WTC11 (cell line): ENCODE data around the gene SLC38A6. TPM values are rescaled to one million over a fixed set of nuclear protein-coding genes. Genes with fewer than 3 reads are reported as not detected.

Experiments used
- ATAC-seq: fragments of 200-7000 bp; cut with Tn5 transposase; 2 replicates; pipeline ENCODE4 v1.10.0; 2021; ENCODE audit warnings: mild to moderate bottlenecking, moderate library complexity
- CTCF ChIA-PET: fragments of 300-600 bp; sonication (Branson Sonifier 250); formaldehyde crosslinking; loops from one replicate; lab custom pipeline; 2021; ENCODE audit warnings: antibody characterized with exemption; lab: Charles Lee
- POLR2A ChIA-PET: fragments of 350-600 bp; sonication (Branson Sonifier 250); formaldehyde crosslinking; loops from one replicate; lab custom pipeline; 2021; ENCODE audit warnings: antibody characterized with exemption; lab: Charles Lee
- DNase-seq: peaks from one replicate; pipeline ENCODE4 v3.0.0; 2021; ENCODE audit warnings: low spot score
- H3K27ac Mint-ChIP-seq: 2 replicates; pipeline ENCODE4 v1.8.0; 2021; ENCODE audit warnings: mixed read lengths
- H3K27me3 Mint-ChIP-seq: 2 replicates; pipeline ENCODE4 v1.8.0; 2021; ENCODE audit warnings: low read depth, mild to moderate bottlenecking, moderate library complexity, mixed read lengths
- H3K36me3 Mint-ChIP-seq: 2 replicates; pipeline ENCODE4 v1.8.0; 2021; ENCODE audit warnings: mixed read lengths
- H3K4me1 Mint-ChIP-seq: 2 replicates; pipeline ENCODE4 v1.8.0; 2022; ENCODE audit warnings: mixed read lengths
- H3K4me3 Mint-ChIP-seq: 2 replicates; pipeline ENCODE4 v1.8.0; 2021; ENCODE audit warnings: mild to moderate bottlenecking, moderate library complexity, mixed read lengths
- H3K9me3 Mint-ChIP-seq: 2 replicates; pipeline ENCODE4 v1.8.0; 2021; ENCODE audit warnings: mixed read lengths
- FOXJ3 ChIP-seq: sonication (generic); formaldehyde crosslinking; IDR thresholded peaks from 2 replicates; pipeline ENCODE4 v1.9.0; 2021; ENCODE audit warnings: missing genetic modification reagents, mild to moderate bottlenecking, borderline replicate concordance
- GRHL2 ChIP-seq: fragments of 250-450 bp; sonication (Bioruptor Pico); IDR thresholded peaks from 2 replicates; pipeline ENCODE4 v1.8.0; 2022; ENCODE audit warnings: mild to moderate bottlenecking, moderate library complexity; ENCODE audit not compliant: insufficient replicate concordance, severe bottlenecking
- IRF2 ChIP-seq: sonication (generic); formaldehyde crosslinking; IDR thresholded peaks from 2 replicates; pipeline ENCODE4 v1.8.0; 2022; ENCODE audit warnings: low read depth, missing genetic modification reagents, borderline replicate concordance
- MXD4 ChIP-seq: fragments of 250-450 bp; sonication (Bioruptor Pico); IDR thresholded peaks from 2 replicates; pipeline ENCODE4 v1.8.0; 2021; ENCODE audit warnings: mild to moderate bottlenecking, moderate library complexity, borderline replicate concordance
- NFATC4 ChIP-seq: fragments of 250-450 bp; sonication (Bioruptor Pico); IDR thresholded peaks from 2 replicates; pipeline ENCODE4 v1.9.0; 2021; ENCODE audit warnings: mild to moderate bottlenecking
- SMAD3 ChIP-seq: sonication (generic); formaldehyde crosslinking; IDR thresholded peaks from 2 replicates; pipeline ENCODE4 v1.8.0; 2022; ENCODE audit warnings: missing genetic modification reagents, mild to moderate bottlenecking, borderline replicate concordance
- TCF7 ChIP-seq: sonication (generic); formaldehyde crosslinking; IDR thresholded peaks from 2 replicates; pipeline ENCODE4 v1.8.0; 2022; ENCODE audit warnings: mild to moderate bottlenecking, low read depth, missing genetic modification reagents, moderate library complexity
- ZNF219 ChIP-seq: sonication (generic); formaldehyde crosslinking; IDR thresholded peaks from 2 replicates; pipeline ENCODE4 v1.8.0; 2023; ENCODE audit warnings: missing genetic modification reagents, mild to moderate bottlenecking, borderline replicate concordance
- ZNF423 ChIP-seq: fragments of 250-450 bp; sonication (Bioruptor Pico); IDR thresholded peaks from 2 replicates; pipeline ENCODE4 v2.1.2; 2022; ENCODE audit warnings: mild to moderate bottlenecking, moderate library complexity
- ZNF671 ChIP-seq: fragments of 250-450 bp; sonication (Bioruptor Pico); IDR thresholded peaks from 2 replicates; pipeline ENCODE4 v1.8.0; 2021; ENCODE audit warnings: mild to moderate bottlenecking
- total RNA-seq: library from RNA; stranded (reverse); gene quantifications from 3 replicates; pipeline ENCODE4 v1.2.3, GENCODE V29; 2021
- TF ChIP-seq, protein P1 (sequence below): fragments of 200-600 bp; IDR thresholded peaks from 2 replicates; pipeline ENCODE4 v1.8.0; 2022; ENCODE audit warnings: antibody characterized with exemption
- TF ChIP-seq, protein P2 (sequence below): fragments of 250-450 bp; sonication (Bioruptor Pico); IDR thresholded peaks from 2 replicates; pipeline ENCODE4 v1.9.0; 2021; ENCODE audit warnings: moderate library complexity, mild to moderate bottlenecking, inconsistent platforms, borderline replicate concordance
- TF ChIP-seq, protein P3 (sequence below): sonication (generic); formaldehyde crosslinking; IDR thresholded peaks from 2 replicates; pipeline ENCODE4 v1.8.1; 2023; ENCODE audit warnings: mild to moderate bottlenecking, missing genetic modification reagents, moderate library complexity
- TF ChIP-seq, protein P4 (sequence below): sonication (generic); formaldehyde crosslinking; IDR thresholded peaks from 2 replicates; pipeline ENCODE4 v1.8.1; 2023; ENCODE audit warnings: mild to moderate bottlenecking, missing genetic modification reagents, moderate library complexity
- TF ChIP-seq, protein P5 (sequence below): sonication (generic); formaldehyde crosslinking; IDR thresholded peaks from 2 replicates; pipeline ENCODE4 v1.8.1; 2023; ENCODE audit warnings: mild to moderate bottlenecking, missing genetic modification reagents
- TF ChIP-seq, protein P6 (sequence below): sonication (generic); formaldehyde crosslinking; IDR thresholded peaks from 2 replicates; pipeline ENCODE4 v1.8.1; 2023; ENCODE audit warnings: mild to moderate bottlenecking, missing genetic modification reagents, borderline replicate concordance
- TF ChIP-seq, protein P7 (sequence below): sonication (generic); formaldehyde crosslinking; IDR thresholded peaks from 2 replicates; pipeline ENCODE4 v1.8.0; 2023; ENCODE audit warnings: missing genetic modification reagents, mild to moderate bottlenecking, borderline replicate concordance
- TF ChIP-seq, protein P8 (sequence below): sonication (generic); formaldehyde crosslinking; conservative IDR thresholded peaks from 2 replicates; pipeline ENCODE4 v1.8.1; 2022; ENCODE audit warnings: mild to moderate bottlenecking, missing genetic modification reagents

Gene SLC38A6
- total RNA-seq, 1 experiment from 2014 or later: 8.7 TPM

DNA sequence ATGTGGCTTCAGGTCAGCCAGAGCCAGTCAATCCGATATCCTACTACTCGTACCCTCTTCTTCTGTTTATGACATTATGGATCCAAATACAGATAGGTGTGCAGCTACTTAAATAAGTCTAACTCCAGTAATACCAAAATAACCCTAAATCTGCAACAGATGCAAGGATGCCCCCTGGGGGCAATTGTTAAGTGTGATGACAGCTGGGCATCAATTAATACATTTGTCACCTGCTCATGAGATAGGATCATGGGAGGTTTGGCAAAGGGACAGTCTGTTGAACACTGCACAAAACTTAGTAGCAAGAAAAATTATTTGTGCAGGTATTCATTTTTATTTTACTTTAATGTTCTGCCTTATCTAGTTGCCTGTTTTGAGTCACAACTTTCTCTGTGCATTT, 83.2 kb downstream of the SLC38A6 start (continued):
- TF ChIP-seq, protein P1, sequence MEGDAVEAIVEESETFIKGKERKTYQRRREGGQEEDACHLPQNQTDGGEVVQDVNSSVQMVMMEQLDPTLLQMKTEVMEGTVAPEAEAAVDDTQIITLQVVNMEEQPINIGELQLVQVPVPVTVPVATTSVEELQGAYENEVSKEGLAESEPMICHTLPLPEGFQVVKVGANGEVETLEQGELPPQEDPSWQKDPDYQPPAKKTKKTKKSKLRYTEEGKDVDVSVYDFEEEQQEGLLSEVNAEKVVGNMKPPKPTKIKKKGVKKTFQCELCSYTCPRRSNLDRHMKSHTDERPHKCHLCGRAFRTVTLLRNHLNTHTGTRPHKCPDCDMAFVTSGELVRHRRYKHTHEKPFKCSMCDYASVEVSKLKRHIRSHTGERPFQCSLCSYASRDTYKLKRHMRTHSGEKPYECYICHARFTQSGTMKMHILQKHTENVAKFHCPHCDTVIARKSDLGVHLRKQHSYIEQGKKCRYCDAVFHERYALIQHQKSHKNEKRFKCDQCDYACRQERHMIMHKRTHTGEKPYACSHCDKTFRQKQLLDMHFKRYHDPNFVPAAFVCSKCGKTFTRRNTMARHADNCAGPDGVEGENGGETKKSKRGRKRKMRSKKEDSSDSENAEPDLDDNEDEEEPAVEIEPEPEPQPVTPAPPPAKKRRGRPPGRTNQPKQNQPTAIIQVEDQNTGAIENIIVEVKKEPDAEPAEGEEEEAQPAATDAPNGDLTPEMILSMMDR: no peak
- no peak for TF ChIP-seq TCF7 (CRISPR knock-in tag)
- TF ChIP-seq SMAD3: no peak
- no peak for TF ChIP-seq FOXJ3 (CRISPR knock-in tag)

DNA sequence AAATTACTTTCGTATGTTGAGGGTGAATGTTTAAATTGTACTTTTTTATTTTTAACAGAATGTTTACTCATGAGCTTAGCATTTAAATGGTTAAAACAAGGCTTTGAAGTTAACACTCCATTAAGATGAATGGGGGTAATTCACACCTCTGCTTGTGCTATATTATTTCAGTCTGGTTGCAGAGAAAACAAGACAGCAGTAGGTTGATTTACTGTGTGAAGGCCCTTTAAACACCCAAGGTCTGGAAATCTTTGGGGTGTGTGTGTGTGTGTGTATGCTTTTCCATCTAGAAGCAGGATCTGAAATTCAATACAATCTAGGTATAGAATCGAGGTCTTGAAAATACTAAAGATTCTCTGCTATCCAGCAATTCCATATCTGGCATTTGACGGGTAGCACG, 83.8 kb downstream of the SLC38A6 start:
- ChIA-PET CTCF (no interaction called here), POLR2A (no interaction called here)
- H3K4me1 Mint-ChIP-seq: peaks cover 21% of the 10 kb centered on the region
- H3K4me3 Mint-ChIP-seq: no peak overlapping the region
- no peak overlapping the region for H3K27ac Mint-ChIP-seq
- ATAC-seq (no peak), DNase-seq (no peak)
- peaks cover 8% of the 10 kb centered on the region for H3K9me3 Mint-ChIP-seq
- H3K27me3 Mint-ChIP-seq: no peaks in the 10 kb centered on the region
- H3K36me3 Mint-ChIP-seq: peaks cover 13% of the 10 kb centered on the region
- TF ChIP-seq, protein P2, sequence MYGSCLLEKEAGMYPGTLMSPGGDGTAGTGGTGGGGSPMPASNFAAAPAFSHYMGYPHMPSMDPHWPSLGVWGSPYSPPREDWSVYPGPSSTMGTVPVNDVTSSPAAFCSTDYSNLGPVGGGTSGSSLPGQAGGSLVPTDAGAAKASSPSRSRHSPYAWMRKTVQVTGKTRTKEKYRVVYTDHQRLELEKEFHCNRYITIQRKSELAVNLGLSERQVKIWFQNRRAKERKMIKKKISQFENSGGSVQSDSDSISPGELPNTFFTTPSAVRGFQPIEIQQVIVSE (CRISPR knock-in tag): no peak
- TF ChIP-seq TCF7 (CRISPR knock-in tag) (no peak), ZNF423 (CRISPR knock-in tag) (no peak), ZNF671 (CRISPR knock-in tag) (no peak), IRF2 (CRISPR knock-in tag) (no peak), ZNF219 (CRISPR knock-in tag) (no peak), GRHL2 (no peak), NFATC4 (no peak), MXD4 (CRISPR knock-in tag) (no peak)
- TF ChIP-seq, protein P3, sequence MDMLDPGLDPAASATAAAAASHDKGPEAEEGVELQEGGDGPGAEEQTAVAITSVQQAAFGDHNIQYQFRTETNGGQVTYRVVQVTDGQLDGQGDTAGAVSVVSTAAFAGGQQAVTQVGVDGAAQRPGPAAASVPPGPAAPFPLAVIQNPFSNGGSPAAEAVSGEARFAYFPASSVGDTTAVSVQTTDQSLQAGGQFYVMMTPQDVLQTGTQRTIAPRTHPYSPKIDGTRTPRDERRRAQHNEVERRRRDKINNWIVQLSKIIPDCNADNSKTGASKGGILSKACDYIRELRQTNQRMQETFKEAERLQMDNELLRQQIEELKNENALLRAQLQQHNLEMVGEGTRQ (CRISPR knock-in tag): no peak
- TF ChIP-seq, protein P4, sequence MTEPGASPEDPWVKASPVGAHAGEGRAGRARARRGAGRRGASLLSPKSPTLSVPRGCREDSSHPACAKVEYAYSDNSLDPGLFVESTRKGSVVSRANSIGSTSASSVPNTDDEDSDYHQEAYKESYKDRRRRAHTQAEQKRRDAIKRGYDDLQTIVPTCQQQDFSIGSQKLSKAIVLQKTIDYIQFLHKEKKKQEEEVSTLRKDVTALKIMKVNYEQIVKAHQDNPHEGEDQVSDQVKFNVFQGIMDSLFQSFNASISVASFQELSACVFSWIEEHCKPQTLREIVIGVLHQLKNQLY: no peak
- TF ChIP-seq, protein P5, sequence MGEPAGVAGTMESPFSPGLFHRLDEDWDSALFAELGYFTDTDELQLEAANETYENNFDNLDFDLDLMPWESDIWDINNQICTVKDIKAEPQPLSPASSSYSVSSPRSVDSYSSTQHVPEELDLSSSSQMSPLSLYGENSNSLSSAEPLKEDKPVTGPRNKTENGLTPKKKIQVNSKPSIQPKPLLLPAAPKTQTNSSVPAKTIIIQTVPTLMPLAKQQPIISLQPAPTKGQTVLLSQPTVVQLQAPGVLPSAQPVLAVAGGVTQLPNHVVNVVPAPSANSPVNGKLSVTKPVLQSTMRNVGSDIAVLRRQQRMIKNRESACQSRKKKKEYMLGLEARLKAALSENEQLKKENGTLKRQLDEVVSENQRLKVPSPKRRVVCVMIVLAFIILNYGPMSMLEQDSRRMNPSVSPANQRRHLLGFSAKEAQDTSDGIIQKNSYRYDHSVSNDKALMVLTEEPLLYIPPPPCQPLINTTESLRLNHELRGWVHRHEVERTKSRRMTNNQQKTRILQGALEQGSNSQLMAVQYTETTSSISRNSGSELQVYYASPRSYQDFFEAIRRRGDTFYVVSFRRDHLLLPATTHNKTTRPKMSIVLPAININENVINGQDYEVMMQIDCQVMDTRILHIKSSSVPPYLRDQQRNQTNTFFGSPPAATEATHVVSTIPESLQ (CRISPR knock-in tag): no peak
- TF ChIP-seq, protein P6, sequence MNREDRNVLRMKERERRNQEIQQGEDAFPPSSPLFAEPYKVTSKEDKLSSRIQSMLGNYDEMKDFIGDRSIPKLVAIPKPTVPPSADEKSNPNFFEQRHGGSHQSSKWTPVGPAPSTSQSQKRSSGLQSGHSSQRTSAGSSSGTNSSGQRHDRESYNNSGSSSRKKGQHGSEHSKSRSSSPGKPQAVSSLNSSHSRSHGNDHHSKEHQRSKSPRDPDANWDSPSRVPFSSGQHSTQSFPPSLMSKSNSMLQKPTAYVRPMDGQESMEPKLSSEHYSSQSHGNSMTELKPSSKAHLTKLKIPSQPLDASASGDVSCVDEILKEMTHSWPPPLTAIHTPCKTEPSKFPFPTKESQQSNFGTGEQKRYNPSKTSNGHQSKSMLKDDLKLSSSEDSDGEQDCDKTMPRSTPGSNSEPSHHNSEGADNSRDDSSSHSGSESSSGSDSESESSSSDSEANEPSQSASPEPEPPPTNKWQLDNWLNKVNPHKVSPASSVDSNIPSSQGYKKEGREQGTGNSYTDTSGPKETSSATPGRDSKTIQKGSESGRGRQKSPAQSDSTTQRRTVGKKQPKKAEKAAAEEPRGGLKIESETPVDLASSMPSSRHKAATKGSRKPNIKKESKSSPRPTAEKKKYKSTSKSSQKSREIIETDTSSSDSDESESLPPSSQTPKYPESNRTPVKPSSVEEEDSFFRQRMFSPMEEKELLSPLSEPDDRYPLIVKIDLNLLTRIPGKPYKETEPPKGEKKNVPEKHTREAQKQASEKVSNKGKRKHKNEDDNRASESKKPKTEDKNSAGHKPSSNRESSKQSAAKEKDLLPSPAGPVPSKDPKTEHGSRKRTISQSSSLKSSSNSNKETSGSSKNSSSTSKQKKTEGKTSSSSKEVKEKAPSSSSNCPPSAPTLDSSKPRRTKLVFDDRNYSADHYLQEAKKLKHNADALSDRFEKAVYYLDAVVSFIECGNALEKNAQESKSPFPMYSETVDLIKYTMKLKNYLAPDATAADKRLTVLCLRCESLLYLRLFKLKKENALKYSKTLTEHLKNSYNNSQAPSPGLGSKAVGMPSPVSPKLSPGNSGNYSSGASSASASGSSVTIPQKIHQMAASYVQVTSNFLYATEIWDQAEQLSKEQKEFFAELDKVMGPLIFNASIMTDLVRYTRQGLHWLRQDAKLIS (CRISPR knock-in tag): no peak
- TF ChIP-seq, protein P1: no peak
- TF ChIP-seq, protein P7, sequence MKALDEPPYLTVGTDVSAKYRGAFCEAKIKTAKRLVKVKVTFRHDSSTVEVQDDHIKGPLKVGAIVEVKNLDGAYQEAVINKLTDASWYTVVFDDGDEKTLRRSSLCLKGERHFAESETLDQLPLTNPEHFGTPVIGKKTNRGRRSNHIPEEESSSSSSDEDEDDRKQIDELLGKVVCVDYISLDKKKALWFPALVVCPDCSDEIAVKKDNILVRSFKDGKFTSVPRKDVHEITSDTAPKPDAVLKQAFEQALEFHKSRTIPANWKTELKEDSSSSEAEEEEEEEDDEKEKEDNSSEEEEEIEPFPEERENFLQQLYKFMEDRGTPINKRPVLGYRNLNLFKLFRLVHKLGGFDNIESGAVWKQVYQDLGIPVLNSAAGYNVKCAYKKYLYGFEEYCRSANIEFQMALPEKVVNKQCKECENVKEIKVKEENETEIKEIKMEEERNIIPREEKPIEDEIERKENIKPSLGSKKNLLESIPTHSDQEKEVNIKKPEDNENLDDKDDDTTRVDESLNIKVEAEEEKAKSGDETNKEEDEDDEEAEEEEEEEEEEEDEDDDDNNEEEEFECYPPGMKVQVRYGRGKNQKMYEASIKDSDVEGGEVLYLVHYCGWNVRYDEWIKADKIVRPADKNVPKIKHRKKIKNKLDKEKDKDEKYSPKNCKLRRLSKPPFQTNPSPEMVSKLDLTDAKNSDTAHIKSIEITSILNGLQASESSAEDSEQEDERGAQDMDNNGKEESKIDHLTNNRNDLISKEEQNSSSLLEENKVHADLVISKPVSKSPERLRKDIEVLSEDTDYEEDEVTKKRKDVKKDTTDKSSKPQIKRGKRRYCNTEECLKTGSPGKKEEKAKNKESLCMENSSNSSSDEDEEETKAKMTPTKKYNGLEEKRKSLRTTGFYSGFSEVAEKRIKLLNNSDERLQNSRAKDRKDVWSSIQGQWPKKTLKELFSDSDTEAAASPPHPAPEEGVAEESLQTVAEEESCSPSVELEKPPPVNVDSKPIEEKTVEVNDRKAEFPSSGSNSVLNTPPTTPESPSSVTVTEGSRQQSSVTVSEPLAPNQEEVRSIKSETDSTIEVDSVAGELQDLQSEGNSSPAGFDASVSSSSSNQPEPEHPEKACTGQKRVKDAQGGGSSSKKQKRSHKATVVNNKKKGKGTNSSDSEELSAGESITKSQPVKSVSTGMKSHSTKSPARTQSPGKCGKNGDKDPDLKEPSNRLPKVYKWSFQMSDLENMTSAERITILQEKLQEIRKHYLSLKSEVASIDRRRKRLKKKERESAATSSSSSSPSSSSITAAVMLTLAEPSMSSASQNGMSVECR: no peak
- TF ChIP-seq, protein P8, sequence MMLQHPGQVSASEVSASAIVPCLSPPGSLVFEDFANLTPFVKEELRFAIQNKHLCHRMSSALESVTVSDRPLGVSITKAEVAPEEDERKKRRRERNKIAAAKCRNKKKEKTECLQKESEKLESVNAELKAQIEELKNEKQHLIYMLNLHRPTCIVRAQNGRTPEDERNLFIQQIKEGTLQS: no peak
